Measurements from ENCODE around the gene NNT.

GRCh38 chr5:43659075-43659474 lies 56.1 kb downstream of the NNT start:
- TF ChIP-seq CTCF (IDR thresholded peaks at IDR 0.05), result no peak
- no peak for TF ChIP-seq POLR2A (IDR thresholded peaks at IDR 0.05)
